Suprapubic skin (tissue), 4 donors: ENCODE results near the gene VBP1.

Experiments used
- CTCF ChIP-seq, 2 donors: fragments of 200-600 bp in 1 of 2; fragments of 450-650 bp in 1 of 2; sonication (generic) in 1 of 2; IDR thresholded peaks; one replicate each; pipeline ENCODE4 v1.5.1; 2016 to 2019; ENCODE audit warnings: antibody characterized with exemption in 2 of 2, mild to moderate bottlenecking in 1 of 2, moderate library complexity in 1 of 2
- EP300 ChIP-seq: sonication (generic); formaldehyde crosslinking; IDR thresholded peaks from one replicate; pipeline ENCODE4 v1.6.1; 2017; ENCODE audit warnings: antibody characterized with exemption
- POLR2A ChIP-seq, 2 donors: fragments of 450-650 bp; IDR thresholded peaks; one replicate each; pipeline ENCODE4 v1.6.1; 2017; ENCODE audit warnings: antibody characterized with exemption in 2 of 2, mild to moderate bottlenecking in 2 of 2, moderate library complexity in 2 of 2
- POLR2AphosphoS5 ChIP-seq, 3 donors: sonication (generic); formaldehyde crosslinking; IDR thresholded peaks; one replicate each; pipeline ENCODE4 v1.6.1; 2017; ENCODE audit warnings: antibody characterized with exemption in 3 of 3

GRCh38 chrX:155221351-155221750, 5.1 kb downstream of the VBP1 start:
- TF ChIP-seq CTCF (IDR thresholded peaks at IDR 0.05) (no peak), POLR2A (IDR thresholded peaks at IDR 0.05) (no peak), POLR2AphosphoS5 (IDR thresholded peaks at IDR 0.05) (no peak), EP300 (no peak)
